Stimulated activated CD8-positive, alpha-beta memory T cell treated with anti-CD3 and anti-CD28 coated beads, Interleukin-4, amount 100 ng/mL, for 24 hours (primary cell): ENCODE data around the gene DHX8.

ENCODE experiments used
- DNase-seq: peaks from one replicate; pipeline ENCODE4 v3.0.0-alpha.2; 2020; ENCODE audit warnings: low read depth

DHX8 gene

DNA sequence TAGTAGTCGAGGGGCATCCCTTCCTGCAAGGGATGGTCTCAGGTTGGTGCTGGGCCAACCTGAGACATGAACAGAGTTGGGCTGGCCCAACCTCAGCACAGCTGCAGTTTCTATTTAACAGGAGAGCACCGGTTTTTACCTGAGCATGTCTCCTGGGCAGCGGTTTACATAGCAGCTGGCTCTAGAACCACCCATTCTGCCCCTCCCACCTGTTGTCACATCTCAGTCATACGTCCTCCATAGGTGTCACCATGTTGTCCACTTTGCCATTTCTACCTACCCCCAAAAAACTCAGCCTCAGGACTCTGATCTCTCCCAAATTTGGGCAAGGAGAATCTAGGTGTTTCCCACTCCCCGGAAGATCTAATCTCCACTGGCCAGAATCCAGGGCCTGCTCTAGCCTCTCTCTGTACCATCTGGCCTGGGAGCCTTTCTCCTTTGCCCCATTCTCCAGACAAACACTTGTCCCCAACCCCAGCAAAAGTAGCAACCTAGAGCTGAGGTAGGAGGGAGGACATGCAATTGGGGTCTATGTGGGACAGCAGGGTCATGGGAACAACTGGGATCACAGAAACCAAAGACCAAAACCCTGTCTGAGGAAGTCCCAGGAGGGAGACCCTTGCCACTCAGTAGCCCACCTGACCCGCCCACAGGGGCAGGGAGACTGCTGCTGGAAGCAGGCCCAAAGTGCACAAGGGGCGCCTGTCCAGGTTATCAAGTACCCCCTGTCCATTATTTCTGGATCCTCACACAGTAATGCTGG lies 43.3 kb downstream of the DHX8 start:
- DNase-seq = no peak

DNA sequence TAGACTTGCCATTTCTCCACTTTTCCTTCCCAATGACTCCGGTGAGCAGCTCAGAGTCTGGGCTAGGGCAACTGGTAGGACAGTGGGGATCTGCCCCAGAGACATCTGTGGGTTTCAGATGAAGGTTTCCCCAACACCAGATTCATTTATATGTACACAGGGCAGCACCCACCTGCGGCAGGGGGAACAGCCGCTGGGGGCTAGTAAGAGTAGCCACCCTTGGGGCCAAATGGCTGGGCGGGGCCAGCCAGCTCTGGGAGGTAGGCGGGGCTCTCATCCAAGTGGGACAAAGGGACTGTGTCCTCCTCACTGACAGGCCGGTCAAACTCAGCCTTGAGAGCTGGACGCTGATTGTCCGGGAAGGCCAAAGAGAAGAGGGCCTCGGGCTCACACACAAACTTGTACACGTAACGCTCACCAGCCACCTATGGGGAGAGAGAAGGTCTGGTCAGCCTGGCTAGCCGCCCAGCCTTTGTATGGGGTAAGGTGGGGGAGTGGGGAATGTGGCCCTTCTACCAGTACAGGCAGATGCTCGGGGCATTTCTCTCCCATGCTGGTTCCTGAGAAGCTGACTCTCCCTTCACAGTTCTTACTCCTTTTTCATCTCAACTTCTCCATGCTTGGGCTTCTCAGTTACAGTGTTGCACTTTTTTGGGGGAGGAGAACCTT lies 44.7 kb downstream of the DHX8 start:
- DNase-seq = no peak

DNA sequence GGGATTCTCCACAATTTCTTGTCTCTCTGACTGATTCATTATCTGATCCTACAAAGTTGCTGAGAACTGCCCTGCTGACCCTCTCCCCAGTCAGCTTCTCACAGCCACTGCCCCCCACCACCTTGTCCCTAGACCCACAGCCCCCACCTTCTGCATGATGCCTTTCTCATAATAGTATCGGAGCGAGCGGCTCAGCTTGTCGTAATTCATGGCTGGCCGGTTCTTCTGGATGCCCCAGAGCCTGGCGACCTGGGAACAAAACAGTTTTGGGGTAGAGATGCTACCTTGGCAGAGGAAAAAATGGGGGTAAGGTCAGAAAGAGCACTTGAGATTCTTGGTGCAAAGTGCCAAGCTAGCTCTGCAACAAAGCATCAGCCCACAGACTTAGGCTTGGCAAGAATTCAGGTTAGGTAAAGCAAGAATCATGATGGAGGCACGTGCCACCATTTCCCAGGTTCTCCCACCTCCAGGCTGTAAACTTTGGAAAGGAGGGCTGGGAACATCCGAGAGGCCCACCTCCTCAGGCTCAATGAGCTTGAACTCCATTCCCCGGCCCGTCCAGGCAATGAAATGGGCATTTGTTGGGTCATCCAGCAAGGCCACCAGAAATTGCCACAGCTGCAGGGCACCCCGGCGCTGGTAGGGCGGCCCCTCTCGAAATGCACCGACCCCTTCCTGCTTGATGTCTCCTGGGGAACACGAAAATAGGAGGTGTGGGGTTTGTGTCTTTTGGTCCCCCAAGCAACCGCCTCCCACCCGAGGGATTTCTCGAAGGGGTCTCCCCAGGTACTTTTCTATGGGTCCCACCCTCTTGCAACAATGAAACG lies 45.4 kb downstream of the DHX8 start:
- no peak for DNase-seq

DNA sequence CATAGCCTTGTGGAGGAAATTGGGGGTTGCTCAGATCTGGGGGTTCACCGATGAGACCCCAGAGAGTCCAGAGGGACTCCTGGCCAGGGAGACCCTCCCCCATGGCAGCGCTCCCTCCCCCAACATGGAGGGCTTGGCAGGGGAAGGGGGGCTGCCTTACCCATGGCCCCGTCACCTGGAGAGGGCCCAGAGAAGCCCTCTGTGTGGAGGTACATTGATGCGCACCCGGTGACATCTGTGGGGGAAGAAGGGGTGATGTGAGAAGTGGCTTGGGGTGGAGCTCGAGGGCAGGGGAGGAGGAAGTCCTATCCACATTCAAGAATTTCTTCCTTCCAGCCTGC lies 46.1 kb downstream of the DHX8 start:
- no peak for DNase-seq

DNA sequence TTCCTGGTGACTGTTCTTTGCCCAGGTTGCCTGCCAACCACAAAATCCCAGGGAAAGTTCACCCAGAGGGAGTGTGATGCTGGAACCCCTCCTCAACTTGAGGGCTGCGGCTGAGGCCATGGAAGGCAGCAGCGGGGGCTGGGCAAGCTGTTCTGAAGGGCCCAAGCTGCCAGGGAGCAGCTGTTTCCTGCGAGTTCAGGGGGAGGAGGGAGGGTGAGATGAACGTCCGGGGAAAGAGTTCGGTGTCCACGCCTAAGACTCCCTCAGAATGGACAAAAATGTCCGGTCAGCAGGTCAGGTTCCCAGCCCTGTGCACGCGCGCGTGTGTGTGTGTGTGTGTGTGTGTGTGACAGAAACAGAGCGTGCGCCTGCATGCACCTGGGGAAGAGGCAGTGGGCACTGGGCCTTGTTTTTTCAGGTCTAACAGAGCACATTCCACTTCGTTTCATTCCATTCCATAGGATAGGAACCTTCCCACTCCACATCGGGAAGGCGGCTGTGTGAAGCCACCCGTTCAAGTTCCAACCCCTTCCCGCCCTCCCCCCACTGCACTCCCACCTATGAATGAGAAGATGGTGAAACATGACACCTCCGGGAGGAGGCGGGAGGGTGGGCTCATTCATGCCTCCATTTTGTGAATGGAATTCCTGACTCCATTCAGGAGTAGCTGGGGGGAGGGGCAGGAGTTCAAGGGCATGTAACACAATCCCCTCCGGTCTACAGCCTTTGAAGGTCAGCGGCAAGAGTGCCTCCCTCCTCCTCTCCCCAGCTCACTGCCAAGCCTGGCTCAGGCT lies 46.7 kb downstream of the DHX8 start:
- no peak for DNase-seq

DNA sequence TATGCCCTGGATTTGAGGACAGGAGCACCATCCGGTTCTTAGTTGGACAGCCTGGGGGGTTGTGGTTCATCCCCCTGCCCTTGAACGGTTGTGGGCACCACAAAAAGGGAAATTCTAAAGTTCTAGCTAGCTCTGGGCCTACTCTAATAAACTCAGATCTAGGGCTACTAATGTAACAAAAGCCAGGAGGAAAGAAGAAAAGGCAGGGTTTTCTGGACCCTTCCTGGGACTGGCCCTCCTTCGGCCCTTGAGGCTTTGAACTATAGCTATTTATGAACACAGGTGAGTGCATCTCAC lies 47.3 kb downstream of the DHX8 start:
- no peak for DNase-seq

DNA sequence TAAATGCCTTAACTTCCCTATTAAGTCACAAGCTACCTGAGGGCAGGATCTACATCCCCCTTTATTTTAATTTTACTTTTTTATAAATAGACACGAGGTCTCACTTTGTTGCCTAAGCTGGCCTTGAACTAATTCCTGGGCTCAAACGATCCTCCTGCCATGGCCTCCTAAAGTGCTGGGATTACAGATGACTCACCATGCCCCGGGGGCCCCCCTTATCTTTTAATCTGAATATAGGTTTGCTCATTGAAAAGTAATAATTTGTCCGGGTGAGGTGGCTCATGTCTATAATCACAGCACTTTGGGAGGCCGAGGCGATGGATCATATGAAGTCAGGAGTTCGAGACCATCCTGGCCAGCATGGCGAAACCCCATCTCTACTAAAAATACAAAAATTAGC lies 48.2 kb downstream of the DHX8 start:
- no peak for DNase-seq

DNA sequence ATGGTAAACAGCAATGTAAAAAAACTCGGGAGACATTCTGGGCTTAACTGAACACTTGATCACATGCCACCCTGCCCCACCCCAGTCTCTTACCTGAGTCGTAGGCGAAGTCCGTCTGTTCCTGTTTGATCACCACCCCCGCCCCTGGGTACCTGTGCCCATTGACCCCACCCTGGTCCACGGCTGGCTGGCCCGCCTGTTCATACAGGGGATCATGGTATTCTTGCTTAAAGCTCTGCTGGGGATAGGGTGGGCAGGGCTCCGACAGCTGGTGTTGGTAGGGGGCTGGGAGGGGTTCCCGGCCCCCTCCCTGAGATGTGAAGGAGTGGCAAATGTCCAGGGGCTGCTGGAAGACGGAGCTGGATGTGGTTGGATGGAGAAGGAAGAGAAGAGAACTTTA lies 48.8 kb downstream of the DHX8 start:
- DNase-seq = no peak

DNA sequence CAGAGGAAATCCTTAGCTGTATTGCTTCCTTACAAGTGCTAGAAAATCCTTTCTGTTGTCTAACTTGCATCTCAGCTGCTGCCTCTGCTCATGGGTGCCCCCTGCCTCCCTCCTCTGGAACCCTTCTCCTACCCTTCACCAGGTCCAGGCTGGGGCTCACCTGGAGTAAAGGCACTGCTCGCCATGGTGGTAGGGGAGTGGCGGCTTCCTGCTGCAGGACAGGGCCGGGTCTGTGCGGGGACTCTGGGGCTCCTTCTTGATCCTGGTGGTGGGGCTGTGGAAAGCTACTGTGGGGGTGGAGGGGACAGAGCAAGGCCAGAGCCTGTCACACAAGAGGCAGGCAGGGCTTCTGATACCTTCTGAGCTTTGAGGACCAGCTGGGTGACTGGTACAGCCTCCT lies 49.9 kb downstream of the DHX8 start:
- no peak for DNase-seq

DNA sequence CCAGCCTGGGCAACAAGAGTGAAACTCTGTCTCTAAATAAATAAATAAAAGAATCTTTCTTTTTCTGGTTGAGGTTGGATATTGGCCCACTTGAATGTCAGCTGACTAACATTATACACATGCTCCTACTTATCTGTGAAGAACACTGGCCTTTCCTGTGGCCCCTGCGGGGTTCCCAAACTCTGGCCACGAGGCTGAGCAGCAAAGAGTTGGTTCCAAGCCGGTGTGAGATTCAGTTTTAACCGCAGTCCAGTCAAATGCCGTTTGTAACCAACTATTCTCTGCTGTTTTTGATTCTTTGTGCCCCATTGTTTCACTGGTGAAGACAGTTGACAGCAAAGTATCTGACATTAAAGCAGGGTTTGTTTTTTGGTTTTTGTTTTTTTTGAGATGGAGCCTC lies 51.1 kb downstream of the DHX8 start:
- no peak for DNase-seq

DNA sequence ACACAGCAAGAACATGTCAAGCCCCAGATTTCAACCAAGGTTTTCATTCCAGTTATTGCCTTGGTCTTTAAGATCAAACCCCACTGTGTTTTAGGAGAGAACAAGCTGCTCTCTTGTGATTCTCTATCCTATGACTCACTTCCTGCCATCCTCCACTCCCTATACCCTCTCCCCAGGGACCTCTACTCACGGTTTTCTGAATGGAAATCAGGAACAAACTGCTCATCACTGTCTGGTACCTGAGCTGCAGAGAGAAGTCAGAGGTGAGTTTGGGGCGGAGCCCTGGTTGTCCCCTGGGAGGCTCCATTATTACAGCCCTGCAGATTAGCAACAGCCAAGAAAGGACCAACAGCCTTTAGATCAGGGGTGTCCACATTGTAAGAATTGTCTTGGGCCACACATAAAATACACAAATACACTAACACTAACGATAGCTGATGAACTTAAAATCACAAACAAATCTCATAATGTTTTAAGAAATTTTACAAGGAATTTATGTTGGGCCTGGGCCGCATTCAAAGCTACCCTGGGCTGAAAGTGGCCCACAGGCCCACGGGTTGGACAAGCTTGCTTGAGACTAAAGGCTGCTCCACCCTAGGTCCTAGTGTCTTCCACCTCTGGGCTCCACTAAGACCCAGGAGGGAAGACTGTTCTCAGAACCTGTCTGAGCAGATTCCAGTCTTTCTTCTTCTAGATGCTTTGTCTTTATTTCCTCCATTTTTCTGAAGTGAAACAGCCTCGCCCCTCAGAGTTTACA lies 52.6 kb downstream of the DHX8 start:
- no peak for DNase-seq

DNA sequence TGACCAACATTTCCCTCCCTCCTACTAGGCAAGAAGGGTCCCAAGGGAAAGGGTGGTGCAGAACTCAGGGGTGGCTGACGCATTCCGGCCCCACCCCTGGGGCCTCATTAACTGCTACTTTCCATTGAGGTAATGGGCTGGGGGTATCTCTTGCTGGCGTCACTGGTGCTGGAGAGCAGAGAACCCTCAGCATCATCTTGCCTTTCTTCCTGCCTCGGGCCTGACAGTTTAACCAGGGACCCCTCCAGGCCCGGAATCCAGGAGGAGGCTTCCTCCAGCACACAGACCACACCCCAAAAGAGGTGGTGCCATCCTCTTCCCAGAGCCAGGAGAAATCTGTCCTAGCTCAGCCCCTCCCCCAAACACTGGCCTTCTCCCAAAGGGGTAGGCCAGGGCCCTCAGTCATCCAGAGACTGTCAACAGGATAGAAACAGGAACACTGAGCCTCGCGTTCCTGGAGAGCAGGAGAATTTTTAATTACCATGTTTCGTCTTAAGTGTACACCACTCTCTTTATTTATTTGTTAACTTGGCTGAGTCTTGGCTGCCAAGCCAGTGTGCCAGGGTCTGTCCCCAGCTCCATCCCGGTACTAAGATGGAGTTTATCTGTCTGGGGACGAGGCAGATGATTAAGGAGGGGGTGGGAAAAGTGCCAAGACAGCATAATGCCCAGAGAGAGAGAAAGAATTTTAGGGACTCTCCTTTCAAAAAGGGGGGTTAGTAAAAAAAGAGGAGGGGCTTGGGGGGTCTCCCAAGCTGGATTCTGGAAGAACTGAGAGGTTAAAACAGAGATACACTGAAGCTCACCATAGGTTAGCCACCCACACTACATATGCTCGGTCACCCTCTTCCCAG lies 57.3 kb downstream of the DHX8 start:
- DNase-seq = no peak

DNA sequence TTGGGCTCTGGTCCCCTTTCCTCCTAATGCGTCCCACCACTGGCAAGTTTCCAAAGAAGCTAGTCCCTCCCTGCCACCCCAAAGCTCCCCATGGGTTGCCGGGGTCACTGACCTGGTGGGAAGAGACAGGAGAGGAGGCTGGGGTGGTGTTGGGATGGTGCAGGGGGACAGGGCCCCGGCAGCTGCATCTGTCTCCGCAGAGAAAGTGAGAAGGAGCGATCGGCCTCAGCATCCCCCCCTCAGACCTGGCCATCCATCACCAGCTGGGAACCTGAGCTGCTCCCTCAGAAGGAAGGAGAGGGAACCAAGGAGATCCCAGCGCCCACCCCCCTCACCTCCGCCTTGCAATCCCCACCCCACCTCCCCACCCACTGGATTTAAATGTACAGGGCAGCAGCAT lies 59.1 kb downstream of the DHX8 start:
- no peak for DNase-seq

DNA sequence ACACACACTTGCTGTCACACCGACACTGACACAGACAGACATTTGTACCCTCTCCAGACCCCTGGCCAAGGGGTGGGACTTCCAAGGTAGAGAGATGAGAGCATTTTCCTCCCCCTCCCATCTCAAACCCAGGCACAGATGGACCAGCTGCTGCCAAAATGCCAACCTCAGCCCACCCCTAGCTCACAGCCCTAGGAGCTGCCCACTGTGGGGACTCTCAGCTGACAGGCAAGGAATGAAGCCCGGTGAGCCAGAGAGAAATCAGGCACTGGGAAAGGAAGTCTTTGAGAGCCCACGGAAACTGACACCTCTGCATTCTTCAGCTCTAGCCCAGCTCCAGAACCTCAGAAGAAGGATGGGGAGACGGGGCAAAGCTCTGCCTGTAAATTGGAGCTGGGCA lies 59.5 kb downstream of the DHX8 start:
- no peak for DNase-seq

DNA sequence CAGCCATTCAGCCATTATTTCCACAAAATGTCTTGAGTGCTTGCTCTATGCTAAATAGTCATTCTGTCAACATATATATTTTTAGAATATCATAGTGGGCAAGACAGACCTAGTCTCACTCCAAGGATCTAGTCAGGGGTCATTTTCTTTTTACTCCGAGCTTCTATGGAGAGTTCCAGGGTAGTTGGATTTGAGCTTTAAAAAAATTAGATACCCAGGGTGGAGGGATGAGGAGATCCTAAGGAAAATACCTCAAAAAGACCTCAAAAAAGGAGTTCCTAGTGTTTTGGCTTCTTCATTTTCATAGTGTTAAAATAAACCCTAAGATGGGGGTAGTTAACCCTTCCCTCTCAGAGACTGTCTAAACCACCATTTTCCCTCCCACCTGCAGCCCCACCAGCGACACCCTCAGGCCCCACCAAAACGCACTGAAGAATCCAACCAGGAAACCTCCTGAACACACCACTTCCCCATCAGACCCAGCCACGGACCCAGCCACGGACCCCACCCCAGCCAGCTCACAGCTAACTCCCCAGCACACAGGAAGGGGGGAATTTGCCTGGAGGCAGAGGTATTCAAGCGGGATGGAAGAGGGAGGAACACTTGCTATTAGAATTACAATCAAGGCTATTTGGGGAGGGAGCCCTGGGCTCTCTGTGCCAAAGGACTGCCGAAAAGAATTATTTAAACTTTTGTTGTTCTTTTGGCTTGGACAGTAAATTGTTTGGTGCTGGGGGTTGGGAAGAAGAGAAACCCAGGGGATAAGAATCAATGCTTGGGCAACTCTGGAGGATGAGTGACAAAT lies 60.2 kb downstream of the DHX8 start:
- no peak for DNase-seq

DNA sequence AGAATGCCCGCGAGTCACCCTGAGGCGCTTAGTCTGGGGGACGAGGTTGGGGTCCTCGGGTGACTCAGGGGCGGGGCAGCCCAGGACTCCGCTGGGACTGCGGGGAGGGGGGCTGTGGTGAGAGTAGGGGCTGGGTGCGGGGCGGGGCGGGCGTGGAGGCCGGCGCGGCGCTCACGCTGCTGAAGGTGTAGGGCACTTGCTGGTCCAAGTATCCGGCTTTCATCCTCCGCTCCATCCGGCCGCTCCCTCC lies 61.5 kb downstream of the DHX8 start:
- DNase-seq = peak; percentile 12

DNA sequence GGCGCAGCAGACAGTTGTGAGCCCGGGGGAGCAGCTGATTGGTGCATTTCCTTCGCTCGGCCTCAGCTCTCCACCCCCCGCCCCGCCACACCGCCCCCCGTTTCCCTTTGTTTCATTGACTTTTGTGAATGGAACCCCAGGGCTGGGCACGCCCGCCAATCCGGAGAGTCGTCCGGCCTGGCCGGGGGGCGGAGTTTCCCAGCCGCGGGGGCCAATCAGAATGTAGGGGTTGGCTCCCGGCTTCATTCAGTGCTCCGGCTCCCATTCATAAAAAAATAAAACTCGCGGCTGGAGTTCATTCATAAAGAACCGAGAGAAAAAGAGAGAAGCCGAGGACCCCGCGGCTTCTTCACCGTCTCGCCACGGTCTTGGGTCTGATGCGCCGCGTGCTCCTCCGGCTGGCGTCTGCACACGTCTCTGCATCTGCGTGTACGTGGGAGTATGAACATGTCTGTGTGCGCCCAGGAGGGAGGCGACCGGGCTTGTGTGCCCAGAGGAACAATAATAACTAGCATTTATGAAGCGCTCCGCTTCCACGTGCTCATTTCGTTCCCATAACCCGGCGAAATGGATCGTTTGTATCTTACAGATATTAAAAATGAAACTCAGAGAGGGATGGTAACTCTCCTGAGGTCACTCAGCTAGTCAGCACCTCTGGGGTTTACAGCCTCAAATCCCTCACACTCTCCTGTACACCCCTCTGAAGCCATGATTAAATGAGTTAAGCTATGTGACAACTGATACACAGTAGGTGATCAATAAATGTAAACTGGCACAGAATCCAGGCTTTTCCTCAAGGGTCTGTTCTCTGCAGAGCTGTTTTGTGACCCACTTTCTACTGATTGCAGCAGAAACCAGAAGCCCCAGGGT lies 62.8 kb downstream of the DHX8 start, which contains the start of gene ETV4:
TSS of gene ETV4 (minus strand) at position 22 of the 870 bp plus-strand sequence. CDS start 723 bp downstream, outside the sequence.
- DNase-seq = peak; percentile 90

DNA sequence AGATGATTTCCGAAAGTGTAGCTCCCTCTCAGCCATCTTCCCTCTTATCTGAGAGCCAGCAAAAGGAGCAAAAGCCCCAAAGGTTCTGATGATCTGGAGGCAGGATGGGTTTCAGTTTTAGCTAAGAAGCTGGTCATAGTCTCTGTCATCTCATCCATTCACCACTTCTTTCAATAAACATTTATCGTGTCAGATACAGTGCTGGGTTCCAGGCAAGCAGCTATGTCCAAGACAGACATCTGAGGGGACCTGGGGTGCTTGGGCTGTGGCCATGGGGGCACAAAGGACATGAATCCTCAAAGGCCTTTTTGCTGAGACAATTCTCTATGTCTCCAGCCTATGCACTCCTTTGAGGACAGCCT lies 63.4 kb downstream of the DHX8 start:
- DNase-seq = no peak

DNA sequence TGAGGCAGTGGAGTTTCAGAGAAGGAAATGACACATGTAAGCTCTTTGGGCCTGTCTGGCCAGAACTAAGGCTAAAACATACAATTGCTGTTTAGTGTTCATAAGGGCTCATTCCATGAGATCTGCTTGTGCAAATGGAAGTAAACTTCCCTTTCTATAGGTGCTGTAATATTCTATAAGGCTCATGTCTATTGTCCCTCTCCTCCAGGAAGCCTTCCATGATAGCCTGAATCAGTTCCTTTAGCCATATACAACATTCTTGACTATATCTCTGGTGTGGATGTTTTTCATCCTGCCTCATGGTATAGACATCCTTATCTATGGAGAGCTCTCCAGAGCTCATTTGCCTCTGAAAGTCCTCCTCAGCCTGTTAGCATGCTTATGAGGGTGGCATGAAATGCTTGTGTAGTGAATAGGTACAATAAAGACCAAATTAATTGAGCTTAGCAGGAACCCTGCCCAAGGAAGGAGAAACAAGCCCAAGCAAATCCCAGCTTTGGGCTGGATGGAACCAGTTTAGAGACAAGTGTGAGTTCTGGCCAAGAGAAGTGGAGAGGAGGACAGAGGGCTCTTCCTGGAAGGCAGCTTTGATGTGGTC lies 64.0 kb downstream of the DHX8 start:
- no peak for DNase-seq
